H1 (cell line): ENCODE results near the gene ZSCAN1. TPM values are rescaled to one million over a fixed set of nuclear protein-coding genes. Genes with fewer than 3 reads are reported as not detected.
A peak's percentile ranks its signal among the peaks of the same experiment; 100 is the strongest.

Experiments
- ATF3 ChIP-seq: IDR thresholded peaks from 2 replicates; pipeline ENCODE4 v1.6.1; 2011; ENCODE audit warnings: low read depth, mild to moderate bottlenecking, low read length; ENCODE audit not compliant: insufficient read depth
- BACH1 ChIP-seq: IDR thresholded peaks from 2 replicates; pipeline ENCODE4 v1.6.1; 2012; ENCODE audit warnings: low read length, improper control_type of control experiment
- CEBPB ChIP-seq: IDR thresholded peaks from 2 replicates; pipeline ENCODE4 v1.6.1; 2012; ENCODE audit warnings: low read depth, low read length
- CHD1 ChIP-seq: IDR thresholded peaks from 2 replicates; pipeline ENCODE4 v1.6.1; 2012; ENCODE audit warnings: low read depth, low read length, improper control_type of control experiment
- CHD2 ChIP-seq: IDR thresholded peaks from 2 replicates; pipeline ENCODE4 v1.6.1; 2012; ENCODE audit warnings: low read length, improper control_type of control experiment
- E2F6 ChIP-seq: IDR thresholded peaks from 2 replicates; pipeline ENCODE4 v1.6.1; 2012; ENCODE audit warnings: inconsistent platforms
- EGR1 ChIP-seq: IDR thresholded peaks from 2 replicates; pipeline ENCODE4 v1.6.1; 2011; ENCODE audit warnings: low read depth, low read length, borderline replicate concordance
- EP300 ChIP-seq, 2 experiments: IDR thresholded peaks; 1 replicate in 1 of 2; 2 replicates in 1 of 2; pipeline ENCODE4 v1.6.1; 2011 to 2012; ENCODE audit warnings: low read depth in 2 of 2, low read length in 2 of 2, mild to moderate bottlenecking in 2 of 2, borderline replicate concordance in 1 of 2, inconsistent platforms in 1 of 2, moderate library complexity in 1 of 2
- EZH2 ChIP-seq: fragments of 200-600 bp; sonication (generic); IDR thresholded peaks from 2 replicates; pipeline ENCODE4 v1.7.1; 2012; ENCODE audit warnings: low read depth, mild to moderate bottlenecking, moderate library complexity, low read length, inconsistent platforms; ENCODE audit not compliant: severe bottlenecking
- HDAC6 ChIP-seq: IDR thresholded peaks from one replicate; pipeline ENCODE4 v1.7.1; 2012; ENCODE audit warnings: low read depth, mild to moderate bottlenecking, inconsistent platforms, low read length, moderate library complexity
- KDM5A ChIP-seq: fragments of 200-600 bp; IDR thresholded peaks from 2 replicates; pipeline ENCODE4 v1.7.1; 2012; ENCODE audit warnings: mild to moderate bottlenecking, low read length, inconsistent platforms, mixed read lengths
- MAFK ChIP-seq: IDR thresholded peaks from 2 replicates; pipeline ENCODE4 v1.6.1; 2012; ENCODE audit warnings: low read depth, mild to moderate bottlenecking, improper control_type of control experiment, low read length
- MAX ChIP-seq: IDR thresholded peaks from 2 replicates; pipeline ENCODE4 v1.6.1; 2012; ENCODE audit warnings: inconsistent platforms
- POU5F1 ChIP-seq: IDR thresholded peaks from 2 replicates; pipeline ENCODE4 v1.6.1; 2011; ENCODE audit warnings: low read depth, mild to moderate bottlenecking, low read length, moderate library complexity
- RBBP5 ChIP-seq: IDR thresholded peaks from 2 replicates; pipeline ENCODE4 v1.7.1; 2012; ENCODE audit warnings: low read depth, mild to moderate bottlenecking, inconsistent platforms, low read length, moderate library complexity, borderline replicate concordance
- RFX5 ChIP-seq: IDR thresholded peaks from 2 replicates; pipeline ENCODE4 v1.6.1; 2011; ENCODE audit warnings: low read depth, low read length, improper control_type of control experiment, borderline replicate concordance
- RXRA ChIP-seq: IDR thresholded peaks from 2 replicates; pipeline ENCODE4 v1.6.1; 2011; ENCODE audit warnings: low read depth, mild to moderate bottlenecking, low read length, moderate library complexity; ENCODE audit not compliant: insufficient read depth
- SIRT6 ChIP-seq: IDR thresholded peaks from one replicate; pipeline ENCODE4 v1.7.1; 2012; ENCODE audit warnings: low read length, inconsistent platforms
- SIX5 ChIP-seq: IDR thresholded peaks from 2 replicates; pipeline ENCODE4 v1.6.1; 2011; ENCODE audit warnings: mild to moderate bottlenecking, low read depth, low read length
- SUZ12 ChIP-seq: fragments of 200-600 bp; sonication (generic); IDR thresholded peaks from 2 replicates; pipeline ENCODE4 v1.6.1; 2012; ENCODE audit warnings: mild to moderate bottlenecking, inconsistent platforms, low read length, moderate library complexity, mixed read lengths
- TEAD4 ChIP-seq: IDR thresholded peaks from 2 replicates; pipeline ENCODE4 v1.6.1; 2012; ENCODE audit warnings: low read depth, low read length, inconsistent platforms, mixed read lengths
- YY1 ChIP-seq: IDR thresholded peaks from 2 replicates; pipeline ENCODE4 v1.6.1; 2011; ENCODE audit warnings: low read depth, mild to moderate bottlenecking, low read length
- ZNF274 ChIP-seq: IDR thresholded peaks from 2 replicates; pipeline ENCODE4 v1.7.0; 2012; ENCODE audit warnings: low read length, borderline replicate concordance; ENCODE audit errors: extremely low read depth
- polyA plus RNA-seq, 7 experiments: library from polyadenylated mRNA; depleted of rRNA in 3 of 7; stranded (reverse) in 5 of 7; unstranded in 2 of 7; fragments of >200 nt in 5 of 7; fragments of 200-250 nt in 2 of 7; gene quantifications; 1 replicate in 5 of 7; 2 replicates in 1 of 7; 4 replicates in 1 of 7; pipeline versions ENCODE4 v1.2.1 to v1.2.3, GENCODE V29; 2011 to 2013; ENCODE audit warnings: missing spikeins in 2 of 7, mixed read lengths in 2 of 7
- total RNA-seq: library from RNA; stranded (reverse); fragmentation: NEBNext Ultra II Directional; extraction: Animal tissue kit (Norgen Biotek cat#: 25700); gene quantifications from 2 replicates; pipeline ENCODE4 v1.2.1, GENCODE V29; 2021

Gene ZSCAN1
- total and polyA plus RNA-seq, 2 of the 8 experiments (the other 6 are each of a cell fraction or from before 2014, with no cell fraction given), result 1.2 to 4.3 TPM

- TF ChIP-seq YY1 (peak; percentile 76), E2F6 (peak; percentile 52; the same call in 1 of the 2 replicates), POU5F1 (no peak), ATF3 (no peak), EGR1 (peak; percentile 51; the same call in 1 of the 2 replicates), EP300 (IDR thresholded peaks at IDR 0.05; ENCODE audit: borderline replicate concordance in 1 of 2, low read depth in 2 of 2, low read length in 2 of 2) (no peak), SIX5 (no peak), ZNF274 (no peak), MAX (peak; percentile 52; the same call in 1 of the 2 replicates), KDM5A (no peak), RXRA (peak; percentile 72; the same call in 1 of the 2 replicates), CHD2 (0 out of 2 replicates have a peak, but pooled peaks have one; percentile 29), TEAD4 (no peak), CHD1 (no peak), MAFK (no peak), EZH2 (no peak), HDAC6 (no peak), SIRT6 (no peak), RFX5 (no peak), RBBP5 (peak; percentile 77; the same call in 1 of the 2 replicates), SUZ12 (no peak), CEBPB (no peak), BACH1 (no peak)
Measured at GRCh38 chr19:58033741-58034476, at the start of gene ZSCAN1 (continued).
